Measurements from ENCODE around the gene ZNF747. TPM values are rescaled to one million over a fixed set of nuclear protein-coding genes. Genes with fewer than 3 reads are reported as not detected.

The ZNF747 gene
- total RNA-seq, 1 experiment from 2014 or later, result 8.9 TPM

GRCh38 chr16:30571445-30572322, 37.0 kb upstream of the ZNF747 start, which contains the start of gene ZNF688:
Gene ZNF688 (minus strand): TSS chr16:30571714. CDS start chr16:30571629, 85 bp downstream.
- ATAC-seq (peak; percentile 75), DNase-seq (peak; percentile 90)
- peak within 1 kb of the TSS; percentile 92 for H3K9ac ChIP-seq (ENCODE audit: low read length)
- intact Hi-C loops (cut with micrococcal nuclease), result loop anchor here (10.0 kb wide), 1 partner anchor 63 kb away; no protein-coding TSS in a partner anchor
- H3K4me1 ChIP-seq (ENCODE audit: insufficient read depth, low read length), result peaks cover 34% of the 10 kb centered on the region
- peak within 1 kb of the TSS; percentile 98 for H2AFZ ChIP-seq (ENCODE audit: low read length)
- no TSS peak for BruUV-seq (replicated peaks)
- CTCF ChIA-PET, result no interaction called here
- peak within 1 kb of the TSS; percentile 94 for H3K4me3 ChIP-seq (ENCODE audit: low read length)
- H3K27ac ChIP-seq (ENCODE audit: low read length), result peak within 1 kb of the TSS; percentile 89
- no peaks in the 10 kb centered on the region for H4K20me1 ChIP-seq (ENCODE audit: low read length)
- POLR2A ChIA-PET (ENCODE audit: unreplicated experiment), result interaction anchor here (0.6 to 0.9 kb wide), 2 partner anchors 13 to 201 kb away, joined by 3 to 8 read pairs; partner anchors contain the start of gene ZNF764
- H3K79me2 ChIP-seq (ENCODE audit: low read length), result peaks cover 7% of the 10 kb centered on the region; the same call in 1 of the 2 replicates
- H3K9me3 ChIP-seq (ENCODE audit: low read length), result no peaks in the 10 kb centered on the region
- TF ChIP-seq CTCF (conservative IDR thresholded peaks at IDR 0.05; ENCODE audit: low read depth, low read length) (no peak), EZH2 (IDR thresholded peaks at IDR 0.05; ENCODE audit: low read length, unreplicated experiment) (no peak), EZH2phosphoT487 (IDR thresholded peaks at IDR 0.05; ENCODE audit: borderline replicate concordance, low read length) (no peak)
- H3K4me2 ChIP-seq (ENCODE audit: low read length), result peak within 1 kb of the TSS; percentile 100
- H3K36me3 ChIP-seq (ENCODE audit: low read depth, low read length), result no peaks in the 10 kb centered on the region
- H3K9me2 ChIP-seq (replicated peaks; ENCODE audit: low read length), result no peaks in the 10 kb centered on the region
- no peaks in the 10 kb centered on the region for H3K27me3 ChIP-seq (ENCODE audit: low read length)
- H3F3A ChIP-seq (ENCODE audit: low read length, unreplicated experiment), result no peaks in the 10 kb centered on the region

- no peaks in the 10 kb centered on the region for H4K20me1 ChIP-seq (ENCODE audit: low read length)
- no peaks in the 10 kb centered on the region for H3K27me3 ChIP-seq (ENCODE audit: low read length)
- H3K79me2 ChIP-seq (ENCODE audit: low read length), result peaks cover 7% of the 10 kb centered on the region; the same call in 1 of the 2 replicates
- peaks cover 34% of the 10 kb centered on the region for H3K4me1 ChIP-seq (ENCODE audit: insufficient read depth, low read length)
- intact Hi-C loops (cut with micrococcal nuclease), result loop anchor here (10.0 kb wide), 1 partner anchor 64 kb away; no protein-coding TSS in a partner anchor
- peak overlapping the region; percentile 100 for H3K4me2 ChIP-seq (ENCODE audit: low read length)
- H3K27ac ChIP-seq (ENCODE audit: low read length), result peak overlapping the region; percentile 89
- ATAC-seq, result 0 out of 2 replicates have a peak, but pooled peaks have one; percentile 1
- TF ChIP-seq EZH2phosphoT487 (IDR thresholded peaks at IDR 0.05; ENCODE audit: borderline replicate concordance, low read length) (no peak), CTCF (conservative IDR thresholded peaks at IDR 0.05; ENCODE audit: low read depth, low read length) (no peak), EZH2 (IDR thresholded peaks at IDR 0.05; ENCODE audit: low read length, unreplicated experiment) (no peak)
- H3K4me3 ChIP-seq (ENCODE audit: low read length), result peak overlapping the region; percentile 94
- no peak for DNase-seq
- H3K9me3 ChIP-seq (ENCODE audit: low read length), result no peaks in the 10 kb centered on the region
- peak overlapping the region; percentile 98 for H2AFZ ChIP-seq (ENCODE audit: low read length)
- no peaks in the 10 kb centered on the region for H3F3A ChIP-seq (ENCODE audit: low read length, unreplicated experiment)
- H3K36me3 ChIP-seq (ENCODE audit: low read depth, low read length), result no peaks in the 10 kb centered on the region
- H3K9ac ChIP-seq (ENCODE audit: low read length), result peak overlapping the region; percentile 92
- ChIA-PET POLR2A (ENCODE audit: unreplicated experiment) (no interaction called here), CTCF (no interaction called here)
- H3K9me2 ChIP-seq (replicated peaks; ENCODE audit: low read length), result no peaks in the 10 kb centered on the region
- BruUV-seq (replicated peaks), result TSS peak; percentile 31
Observed at GRCh38 chr16:30570636-30571444, 36.2 kb upstream of the ZNF747 start.
